Activated B cell treated with CpG ODN at 0.5 μM for 24 hours (primary cell): ENCODE measurements around the gene WFDC9. TPM values are rescaled to one million over a fixed set of nuclear protein-coding genes. Genes with fewer than 3 reads are reported as not detected.
"Not testable (repeated sequence)": the region's sequence is repeated elsewhere in the genome, so short reads cannot be mapped to it uniquely, and the experiment has no call there.

ENCODE experiments used
- ATAC-seq: fragments of 200-7000 bp; cut with Tn5 transposase; one replicate; pipeline ENCODE4 v1.10.0; 2021; ENCODE audit warnings: low read depth, mild to moderate bottlenecking, moderate library complexity
- CTCF ChIA-PET: fragments of 350-600 bp; sonication (Branson Sonifier 250); formaldehyde crosslinking; loops from one replicate; lab custom pipeline; 2021; ENCODE audit warnings: antibody characterized with exemption; lab: Charles Lee
- POLR2A ChIA-PET: fragments of 350-600 bp; sonication (Branson Sonifier 250); formaldehyde crosslinking; loops from one replicate; lab custom pipeline; 2021; ENCODE audit warnings: antibody characterized with exemption; lab: Charles Lee
- DNase-seq: peaks from one replicate; pipeline ENCODE4 v3.0.0; 2022
- H3K27ac Mint-ChIP-seq: one replicate; pipeline ENCODE4 v1.8.0; 2020; ENCODE audit warnings: mixed read lengths
- H3K27me3 Mint-ChIP-seq: one replicate; pipeline ENCODE4 v1.8.0; 2021; ENCODE audit warnings: mixed read lengths
- H3K36me3 Mint-ChIP-seq: one replicate; pipeline ENCODE4 v1.8.0; 2021; ENCODE audit warnings: low read depth, mixed read lengths
- H3K4me1 Mint-ChIP-seq: one replicate; pipeline ENCODE4 v1.8.0; 2021; ENCODE audit warnings: mixed read lengths
- H3K4me3 Mint-ChIP-seq: one replicate; pipeline ENCODE4 v1.8.0; 2020; ENCODE audit warnings: mild to moderate bottlenecking, mixed read lengths
- H3K9me3 Mint-ChIP-seq: one replicate; pipeline ENCODE4 v1.8.0; 2020; ENCODE audit warnings: mixed read lengths
- CTCF ChIP-seq: fragments of 200-600 bp; IDR thresholded peaks from one replicate; pipeline ENCODE4 v1.8.0; 2022; ENCODE audit warnings: antibody characterized with exemption, mild to moderate bottlenecking
- intact Hi-C: fragments of 100-400 bp; cut with micrococcal nuclease; formaldehyde crosslinking; loops from one replicate; pipeline ENCODE4 v1.15.1; 2024
- total RNA-seq: library from RNA; stranded (reverse); gene quantifications from 2 replicates; pipeline ENCODE4 v1.2.3, GENCODE V29; 2022

The WFDC9 gene
- total RNA-seq, 1 donor from 2014 or later = not detected

GRCh38 chr20:45593498-45593897 is 37.6 kb downstream of the WFDC9 start:
- Mint-ChIP-seq H3K9me3 (no peaks in the 10 kb centered on the region), H3K4me3 (no peak overlapping the region), H3K4me1 (no peaks in the 10 kb centered on the region), H3K27ac (no peak overlapping the region), H3K36me3 (no peaks in the 10 kb centered on the region), H3K27me3 (peaks cover 26% of the 10 kb centered on the region)
- no peak for TF ChIP-seq CTCF
- ChIA-PET CTCF (interaction anchor here (1.4 kb wide), 1 partner anchor 177 kb away, joined by 10 read pairs; no protein-coding TSS in a partner anchor), POLR2A (interaction anchor here (0.7 kb wide), 1 partner anchor 189 kb away, joined by 8 read pairs; no protein-coding TSS in a partner anchor)
- intact Hi-C loops = no loop called here
- no peak for DNase-seq
- no peak for ATAC-seq

GRCh38 chr20:45592574-45593189 is 38.4 kb downstream of the WFDC9 start:
- DNase-seq = no peak
- Mint-ChIP-seq H3K4me1 (no peaks in the 10 kb centered on the region), H3K9me3 (no peaks in the 10 kb centered on the region), H3K4me3 (no peak overlapping the region), H3K36me3 (no peaks in the 10 kb centered on the region), H3K27me3 (peaks cover 21% of the 10 kb centered on the region), H3K27ac (no peak overlapping the region)
- intact Hi-C loops = loop anchor here (1.0 kb wide), 1 partner anchor 179 kb away; no protein-coding TSS in a partner anchor
- POLR2A ChIA-PET = interaction anchor here (0.7 kb wide), 1 partner anchor 188 kb away, joined by 8 read pairs; no protein-coding TSS in a partner anchor
- no peak for TF ChIP-seq CTCF
- peak; percentile 54 for ATAC-seq
- CTCF ChIA-PET = interaction anchor here (0.7 to 1.4 kb wide), 3 partner anchors 19 to 178 kb away, joined by 3 to 10 read pairs (median 4); no protein-coding TSS in a partner anchor

GRCh38 chr20:45589725-45590124 is 41.4 kb downstream of the WFDC9 start:
- no peak for DNase-seq
- H3K27ac Mint-ChIP-seq = no peak overlapping the region

GRCh38 chr20:45588800-45589199 is 42.3 kb downstream of the WFDC9 start:
- intact Hi-C loops = no loop called here
- ChIA-PET POLR2A (no interaction called here), CTCF (no interaction called here)
- no peak overlapping the region for H3K4me3 Mint-ChIP-seq
- no peaks in the 10 kb centered on the region for H3K9me3 Mint-ChIP-seq
- peaks cover 7% of the 10 kb centered on the region for H3K27me3 Mint-ChIP-seq
- H3K4me1 Mint-ChIP-seq = no peaks in the 10 kb centered on the region
- DNase-seq (no peak), ATAC-seq (no peak)
- TF ChIP-seq CTCF = no peak
- H3K27ac Mint-ChIP-seq = no peak overlapping the region
- no peaks in the 10 kb centered on the region for H3K36me3 Mint-ChIP-seq

More at GRCh38 chr20:45589725-45590124, 41.4 kb downstream of the WFDC9 start:
- Mint-ChIP-seq H3K9me3 (no peaks in the 10 kb centered on the region), H3K4me3 (no peak overlapping the region), H3K4me1 (no peaks in the 10 kb centered on the region), H3K36me3 (no peaks in the 10 kb centered on the region), H3K27me3 (peaks cover 15% of the 10 kb centered on the region)
- CTCF ChIA-PET = no interaction called here
- POLR2A ChIA-PET = no interaction called here
- intact Hi-C loops = no loop called here
- no peak for ATAC-seq
- TF ChIP-seq CTCF = no peak

- H3K36me3 Mint-ChIP-seq, ATAC-seq, H3K9me3 Mint-ChIP-seq, intact Hi-C loops, CTCF ChIA-PET, POLR2A ChIA-PET, H3K4me1 Mint-ChIP-seq, H3K27ac Mint-ChIP-seq, DNase-seq, H3K4me3 Mint-ChIP-seq: not testable (repeated sequence)
- peaks cover 14% of the 10 kb centered on the region for H3K27me3 Mint-ChIP-seq
These were observed 45.1 kb downstream of the WFDC9 start for GRCh38 chr20:45585986-45586385.

GRCh38 chr20:45584294-45584693 is 46.8 kb downstream of the WFDC9 start:
- H3K4me3 Mint-ChIP-seq, ATAC-seq, H3K9me3 Mint-ChIP-seq, CTCF ChIA-PET, H3K4me1 Mint-ChIP-seq, POLR2A ChIA-PET, intact Hi-C loops, H3K27ac Mint-ChIP-seq, DNase-seq, H3K36me3 Mint-ChIP-seq: not testable (repeated sequence)
- H3K27me3 Mint-ChIP-seq = peaks cover 20% of the 10 kb centered on the region
